OCI-LY1 (cell line): Measurements from ENCODE around the gene JAKMIP1.

ENCODE experiments used
- CTCF ChIP-seq: fragments of 200-600 bp; sonication (generic), shearing (Covaris generic); IDR thresholded peaks from 2 replicates; pipeline ENCODE4 v1.5.1; 2017; ENCODE audit warnings: mild to moderate bottlenecking, antibody characterized with exemption, low read length, moderate library complexity, mixed read lengths
- EZH2 ChIP-seq: fragments of 200-600 bp; sonication (generic), shearing (Covaris generic); IDR thresholded peaks from 2 replicates; pipeline ENCODE4 v1.8.0; 2017; ENCODE audit warnings: borderline replicate concordance, mixed run types, mild to moderate bottlenecking, antibody characterized with exemption, low read length, moderate library complexity, mixed read lengths

- no peak for TF ChIP-seq EZH2
- no peak for TF ChIP-seq CTCF
Measured at GRCh38 chr4:6018331-6018730, 182.0 kb downstream of the JAKMIP1 start, which contains the start of gene C4orf50.
